K562 (cell line): Measurements from ENCODE around the gene THEMIS. TPM values are rescaled to one million over a fixed set of nuclear protein-coding genes. Genes with fewer than 3 reads are reported as not detected.

Experiments
- ATAC-seq: fragments of 200-7000 bp; cut with Tn5 transposase; 3 replicates; pipeline ENCODE4 v1.9.1; 2020; ENCODE audit warnings: moderate library complexity
- BruUV-seq: library from RNA; stranded (reverse); fragments of 400-500 nt; replicated peaks from 2 replicates; lab custom pipeline; 2021; lab: Mats Ljungman, UMichigan
- CTCF ChIA-PET: fragments of 300-600 bp; formaldehyde crosslinking; extraction: SDS; loops from one replicate; lab custom pipeline; 2021; ENCODE audit warnings: low intra/inter-chr PET ratio; lab: Yijun Ruan, JAX
- POLR2A ChIA-PET: fragments of 300-600, 350-650 bp; sonication (Branson Sonifier 250); formaldehyde crosslinking; extraction: SDS; loops from one replicate; lab custom pipeline; 2021; ENCODE audit warnings: antibody characterized with exemption, inconsistent platforms; lab: Yijun Ruan, JAX
- DNase-seq, 4 experiments: peaks; one replicate each; pipeline versions ENCODE4 v3.0.0 to v3.0.0-alpha.2; 2011 to 2018; ENCODE audit warnings: low spot score in 3 of 4, mixed read lengths in 3 of 4; ENCODE audit errors: extremely low read depth in 1 of 4
- FAIRE-seq: peaks from 2 replicates; lab custom pipeline; 2011; peaks lifted over from hg19 to GRCh38; lab: Jason Lieb, UNC
- H2AFZ ChIP-seq: 2 replicates; pipeline ENCODE4 v1.6.0; 2011; ENCODE audit warnings: low read depth, low read length, control low read depth, inconsistent platforms
- H3K27ac ChIP-seq: fragments of 200-600 bp; 3 replicates; pipeline ENCODE4 v1.8.0; 2011; ENCODE audit warnings: low read depth, mild to moderate bottlenecking, control low read depth, inconsistent platforms, low read length, moderate library complexity, mixed read lengths; ENCODE audit errors: extremely low read depth
- H3K27me3 ChIP-seq, 2 experiments: fragments of 300-600 bp in 1 of 2; 2 replicates in 1 of 2; 3 replicates in 1 of 2; pipeline versions ENCODE4 v1.6.0 to v1.8.0; 2011; ENCODE audit warnings: inconsistent platforms in 2 of 2, low read length in 2 of 2, mild to moderate bottlenecking in 1 of 2, mixed read lengths in 1 of 2, moderate library complexity in 1 of 2; ENCODE audit not compliant: control insufficient read depth in 2 of 2, insufficient read depth in 2 of 2
- H3K36me3 ChIP-seq: fragments of 300-600 bp; 3 replicates; pipeline ENCODE4 v1.8.0; 2011; ENCODE audit warnings: mild to moderate bottlenecking, low read length, inconsistent platforms; ENCODE audit not compliant: control insufficient read depth, insufficient read depth
- H3K4me1 ChIP-seq, 2 experiments: fragments of 200-600 bp in 1 of 2; replicated peaks in 1 of 2; 2 replicates in 1 of 2; 3 replicates in 1 of 2; pipeline versions ENCODE4 v1.5.1 to v1.8.0; 2011; ENCODE audit warnings: inconsistent platforms in 2 of 2, low read length in 2 of 2, mild to moderate bottlenecking in 1 of 2, mixed read lengths in 1 of 2, moderate library complexity in 1 of 2; ENCODE audit not compliant: control insufficient read depth in 2 of 2, insufficient read depth in 2 of 2
- H3K4me2 ChIP-seq: 2 replicates; pipeline ENCODE4 v1.6.1; 2011; ENCODE audit warnings: low read length, control low read depth, inconsistent platforms, mixed read lengths; ENCODE audit not compliant: insufficient read depth
- H3K4me3 ChIP-seq: fragments of 200-600 bp; sonication (generic), shearing (Covaris generic); 2 replicates; pipeline ENCODE4 v1.5.1; 2016; ENCODE audit warnings: control low read depth, inconsistent platforms
- H3K79me2 ChIP-seq: fragments of 200-600 bp; 3 replicates; pipeline ENCODE4 v1.8.0; 2011; ENCODE audit warnings: low read length, inconsistent platforms; ENCODE audit not compliant: control insufficient read depth, insufficient read depth
- H3K9ac ChIP-seq, 2 experiments: 2 replicates each; pipeline versions ENCODE4 v1.6.0 to v1.6.1; 2011; ENCODE audit warnings: low read depth in 2 of 2, low read length in 2 of 2, control low read depth in 1 of 2, inconsistent platforms in 1 of 2, mild to moderate bottlenecking in 1 of 2, mixed read lengths in 1 of 2; ENCODE audit not compliant: insufficient read depth in 1 of 2
- H3K9me1 ChIP-seq: one replicate; pipeline ENCODE4 v1.6.0; 2011; ENCODE audit warnings: inconsistent platforms, mild to moderate bottlenecking, low read length, moderate library complexity; ENCODE audit not compliant: control insufficient read depth, insufficient read depth
- H3K9me3 ChIP-seq: replicated peaks from 2 replicates; pipeline ENCODE4 v1.5.1; 2011; ENCODE audit warnings: low read depth, low read length, inconsistent platforms; ENCODE audit not compliant: control insufficient read depth, insufficient read depth
- H4K20me1 ChIP-seq: replicated peaks from 2 replicates; pipeline ENCODE4 v1.6.1; 2011; ENCODE audit warnings: low read length, inconsistent platforms, mixed read lengths; ENCODE audit not compliant: control insufficient read depth, insufficient read depth
- NFXL1 ChIP-seq: fragments of 450-650 bp; formaldehyde crosslinking; IDR thresholded peaks from 2 replicates; pipeline ENCODE4 v1.4.0; 2021; ENCODE audit warnings: mild to moderate bottlenecking
- NR2C2 ChIP-seq, 2 experiments: fragments of 200-800 bp in 1 of 2; sonication (Bioruptor generic) in 1 of 2; sonication (generic) in 1 of 2; formaldehyde crosslinking in 1 of 2; IDR thresholded peaks; 2 replicates each; pipeline versions ENCODE4 v1.6.1 to v1.8.0; 2016 to 2022; ENCODE audit warnings: mild to moderate bottlenecking in 1 of 2, missing compliant biosample characterization in 1 of 2, missing genetic modification characterization in 1 of 2, missing genetic modification reagents in 1 of 2
- RB1 ChIP-seq: fragments of 450-650 bp; IDR thresholded peaks from 2 replicates; pipeline ENCODE4 v1.6.1; 2017; ENCODE audit warnings: low read depth, mild to moderate bottlenecking
- SP2 ChIP-seq: IDR thresholded peaks from 2 replicates; pipeline ENCODE4 v1.6.1; 2011; ENCODE audit warnings: mild to moderate bottlenecking, low read depth, low read length, moderate library complexity; ENCODE audit not compliant: poor library complexity, severe bottlenecking; ENCODE audit errors: extremely low read depth
- TBL1XR1 ChIP-seq, 2 experiments: IDR thresholded peaks; 2 replicates each; pipeline ENCODE4 v1.6.1; 2012; ENCODE audit warnings: improper control_type of control experiment in 2 of 2, low read length in 2 of 2, mild to moderate bottlenecking in 1 of 2
- ZNF12 ChIP-seq: sonication (generic); formaldehyde crosslinking; IDR thresholded peaks from 2 replicates; pipeline ENCODE4 v1.4.0; 2020; ENCODE audit warnings: mild to moderate bottlenecking, missing genetic modification reagents
- WGBS: fragments of 100-300 bp; shearing (Covaris generic); methylation state at CpG from one replicate; pipeline ENCODE4 v1.1.6; 2016; ENCODE audit warnings: low coverage, mixed read lengths; ENCODE audit not compliant: insufficient coverage; ENCODE audit errors: missing lambda C conversion rate; 5-methylcytosine and 5-hydroxymethylcytosine counted together
- in situ Hi-C: fragments of 300-500 bp; cut with MboI; formaldehyde crosslinking; loops from 4 replicates; pipeline ENCODE4 v1.15.0; 2018; ENCODE audit warnings: inconsistent platforms, mixed read lengths
- intact Hi-C: fragments of 100-400 bp; cut with micrococcal nuclease; formaldehyde crosslinking; loops from 2 replicates; pipeline ENCODE4 v1.14.2; 2022
- polyA plus RNA-seq, 8 experiments: library from polyadenylated mRNA; depleted of rRNA in 4 of 8; stranded (reverse) in 5 of 8; unstranded in 3 of 8; fragments of >200 nt; fragmentation: Nextera tagmentation in 2 of 8; fragmentation: Illumina TruSeq in 1 of 8; extraction: Ambion mirVana in 2 of 8; extraction: Trizol in 1 of 8; gene quantifications; 2 replicates each; pipeline versions ENCODE4 v1.2.1 to v1.2.3, GENCODE V29; 2011 to 2014; ENCODE audit warnings: inconsistent platforms in 1 of 8, missing spikeins in 1 of 8
- total RNA-seq, 7 experiments: library from RNA; depleted of rRNA in 6 of 7; stranded (reverse); fragments of >200 nt in 6 of 7; fragmentation: Illumina TruSeq in 2 of 7; extraction: Trizol in 2 of 7; gene quantifications; 2 replicates each; pipeline versions ENCODE4 v1.2.1 to v1.2.3, GENCODE V29; 2011 to 2021; ENCODE audit warnings: low replicate concordance in 1 of 7
- TF ChIP-seq, protein P1 (sequence below): sonication (generic); formaldehyde crosslinking; IDR thresholded peaks from 2 replicates; pipeline ENCODE4 v1.4.0; 2020; ENCODE audit warnings: mild to moderate bottlenecking, missing genetic modification reagents
- TF ChIP-seq, protein P2 (sequence below): IDR thresholded peaks from 3 replicates; pipeline ENCODE4 v1.6.1; 2011; ENCODE audit warnings: borderline replicate concordance, mild to moderate bottlenecking; ENCODE audit not compliant: insufficient read length, insufficient read depth
- TF ChIP-seq, protein P3 (sequence below), 2 experiments: fragments of 450-650 bp; formaldehyde crosslinking in 1 of 2; IDR thresholded peaks; 2 replicates each; pipeline versions ENCODE4 v1.4.0 to v1.6.1; 2014 to 2020; ENCODE audit warnings: mild to moderate bottlenecking in 2 of 2, borderline replicate concordance in 1 of 2, low read depth in 1 of 2

THEMIS gene
- total and polyA plus RNA-seq, 9 of the 15 experiments (the other 6 are each of a cell fraction or from before 2014, with no cell fraction given), result 0.09 TPM; not detected in 8

DNA sequence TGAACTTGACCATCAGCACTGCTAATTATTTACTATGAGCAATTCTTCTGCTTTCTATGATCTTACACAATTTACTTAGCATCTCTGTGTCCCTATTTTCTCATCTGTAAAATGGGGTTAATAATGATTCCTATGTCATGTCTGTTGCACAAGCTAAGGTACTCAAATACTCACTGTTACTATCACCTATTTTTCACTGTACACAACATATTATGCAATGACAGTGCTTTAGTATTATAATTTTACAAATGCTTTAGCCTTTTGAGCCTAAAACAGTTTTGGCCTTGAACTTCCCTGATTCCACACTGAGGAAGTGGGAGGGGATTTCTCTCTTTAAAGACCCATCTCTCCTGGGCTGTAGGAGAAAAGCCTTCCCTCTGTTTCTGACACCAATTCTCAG lies 36.9 kb upstream of the THEMIS start (continued):
- TF ChIP-seq, protein P1, sequence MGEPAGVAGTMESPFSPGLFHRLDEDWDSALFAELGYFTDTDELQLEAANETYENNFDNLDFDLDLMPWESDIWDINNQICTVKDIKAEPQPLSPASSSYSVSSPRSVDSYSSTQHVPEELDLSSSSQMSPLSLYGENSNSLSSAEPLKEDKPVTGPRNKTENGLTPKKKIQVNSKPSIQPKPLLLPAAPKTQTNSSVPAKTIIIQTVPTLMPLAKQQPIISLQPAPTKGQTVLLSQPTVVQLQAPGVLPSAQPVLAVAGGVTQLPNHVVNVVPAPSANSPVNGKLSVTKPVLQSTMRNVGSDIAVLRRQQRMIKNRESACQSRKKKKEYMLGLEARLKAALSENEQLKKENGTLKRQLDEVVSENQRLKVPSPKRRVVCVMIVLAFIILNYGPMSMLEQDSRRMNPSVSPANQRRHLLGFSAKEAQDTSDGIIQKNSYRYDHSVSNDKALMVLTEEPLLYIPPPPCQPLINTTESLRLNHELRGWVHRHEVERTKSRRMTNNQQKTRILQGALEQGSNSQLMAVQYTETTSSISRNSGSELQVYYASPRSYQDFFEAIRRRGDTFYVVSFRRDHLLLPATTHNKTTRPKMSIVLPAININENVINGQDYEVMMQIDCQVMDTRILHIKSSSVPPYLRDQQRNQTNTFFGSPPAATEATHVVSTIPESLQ (CRISPR knock-in tag), result no peak
- TF ChIP-seq, protein P2, sequence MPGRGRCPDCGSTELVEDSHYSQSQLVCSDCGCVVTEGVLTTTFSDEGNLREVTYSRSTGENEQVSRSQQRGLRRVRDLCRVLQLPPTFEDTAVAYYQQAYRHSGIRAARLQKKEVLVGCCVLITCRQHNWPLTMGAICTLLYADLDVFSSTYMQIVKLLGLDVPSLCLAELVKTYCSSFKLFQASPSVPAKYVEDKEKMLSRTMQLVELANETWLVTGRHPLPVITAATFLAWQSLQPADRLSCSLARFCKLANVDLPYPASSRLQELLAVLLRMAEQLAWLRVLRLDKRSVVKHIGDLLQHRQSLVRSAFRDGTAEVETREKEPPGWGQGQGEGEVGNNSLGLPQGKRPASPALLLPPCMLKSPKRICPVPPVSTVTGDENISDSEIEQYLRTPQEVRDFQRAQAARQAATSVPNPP, result no peak
- TF ChIP-seq TBL1XR1 (IDR thresholded peaks at IDR 0.05; ENCODE audit: low read length in 2 of 2), result no peak
- TF ChIP-seq NR2C2 (CRISPR knock-in tag; IDR thresholded peaks at IDR 0.05), result no peak
- no peak for TF ChIP-seq NR2C2 (tag; IDR thresholded peaks at IDR 0.05)
- no peak for TF ChIP-seq ZNF12 (CRISPR knock-in tag)
- no peak for TF ChIP-seq SP2

DNA sequence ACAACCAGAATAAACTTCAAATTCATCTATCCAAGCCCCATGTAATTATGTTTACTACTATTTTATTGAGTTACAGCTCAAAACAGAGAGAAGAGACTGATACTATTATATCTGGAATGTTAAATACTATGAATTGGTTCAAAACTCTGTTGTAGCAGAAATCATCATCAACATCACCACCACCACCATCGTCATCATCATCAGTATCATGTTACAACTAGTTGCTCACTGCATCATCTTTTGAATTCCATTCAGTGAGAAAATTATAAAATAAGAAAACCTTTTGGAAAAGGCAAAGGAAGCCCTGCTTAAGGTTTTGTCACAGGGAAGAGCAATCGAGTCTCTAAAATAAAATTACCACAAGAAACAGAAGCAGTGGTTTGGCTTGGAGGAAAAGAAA lies 36.2 kb upstream of the THEMIS start:
- no peaks in the 10 kb centered on the region; the same call in 1 of the 2 replicates for H3K9me3 ChIP-seq
- H3K36me3 ChIP-seq, result no peaks in the 10 kb centered on the region
- ATAC-seq (no peak), DNase-seq (no peak), FAIRE-seq (no peak)
- no peak overlapping the region for H3K4me2 ChIP-seq
- in situ Hi-C loops, result no loop called here
- intact Hi-C loops, result no loop called here
- H3K27ac ChIP-seq, result no peak overlapping the region
- H2AFZ ChIP-seq, result no peak overlapping the region
- H3K4me3 ChIP-seq, result no peak overlapping the region
- no peaks in the 10 kb centered on the region for H3K9me1 ChIP-seq
- H3K4me1 ChIP-seq, result no peaks in the 10 kb centered on the region
- H3K27me3 ChIP-seq, result no peaks in the 10 kb centered on the region
- no TSS peak for BruUV-seq
- H4K20me1 ChIP-seq, result no peaks in the 10 kb centered on the region
- no peak overlapping the region for H3K9ac ChIP-seq
- H3K79me2 ChIP-seq, result no peaks in the 10 kb centered on the region
- POLR2A ChIA-PET, result no interaction called here
- WGBS, result 0% methylated on average over 2 of the region's 2 CpGs
- CTCF ChIA-PET, result no interaction called here
- TF ChIP-seq NFXL1 (no peak), RB1 (no peak)
- TF ChIP-seq, protein P3, sequence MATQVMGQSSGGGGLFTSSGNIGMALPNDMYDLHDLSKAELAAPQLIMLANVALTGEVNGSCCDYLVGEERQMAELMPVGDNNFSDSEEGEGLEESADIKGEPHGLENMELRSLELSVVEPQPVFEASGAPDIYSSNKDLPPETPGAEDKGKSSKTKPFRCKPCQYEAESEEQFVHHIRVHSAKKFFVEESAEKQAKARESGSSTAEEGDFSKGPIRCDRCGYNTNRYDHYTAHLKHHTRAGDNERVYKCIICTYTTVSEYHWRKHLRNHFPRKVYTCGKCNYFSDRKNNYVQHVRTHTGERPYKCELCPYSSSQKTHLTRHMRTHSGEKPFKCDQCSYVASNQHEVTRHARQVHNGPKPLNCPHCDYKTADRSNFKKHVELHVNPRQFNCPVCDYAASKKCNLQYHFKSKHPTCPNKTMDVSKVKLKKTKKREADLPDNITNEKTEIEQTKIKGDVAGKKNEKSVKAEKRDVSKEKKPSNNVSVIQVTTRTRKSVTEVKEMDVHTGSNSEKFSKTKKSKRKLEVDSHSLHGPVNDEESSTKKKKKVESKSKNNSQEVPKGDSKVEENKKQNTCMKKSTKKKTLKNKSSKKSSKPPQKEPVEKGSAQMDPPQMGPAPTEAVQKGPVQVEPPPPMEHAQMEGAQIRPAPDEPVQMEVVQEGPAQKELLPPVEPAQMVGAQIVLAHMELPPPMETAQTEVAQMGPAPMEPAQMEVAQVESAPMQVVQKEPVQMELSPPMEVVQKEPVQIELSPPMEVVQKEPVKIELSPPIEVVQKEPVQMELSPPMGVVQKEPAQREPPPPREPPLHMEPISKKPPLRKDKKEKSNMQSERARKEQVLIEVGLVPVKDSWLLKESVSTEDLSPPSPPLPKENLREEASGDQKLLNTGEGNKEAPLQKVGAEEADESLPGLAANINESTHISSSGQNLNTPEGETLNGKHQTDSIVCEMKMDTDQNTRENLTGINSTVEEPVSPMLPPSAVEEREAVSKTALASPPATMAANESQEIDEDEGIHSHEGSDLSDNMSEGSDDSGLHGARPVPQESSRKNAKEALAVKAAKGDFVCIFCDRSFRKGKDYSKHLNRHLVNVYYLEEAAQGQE (IDR thresholded peaks at IDR 0.05; ENCODE audit: borderline replicate concordance), result no peak
- TF ChIP-seq, protein P3 (CRISPR knock-in tag; IDR thresholded peaks at IDR 0.05; ENCODE audit: low read depth), result no peak
